ENCODE measurements around the gene MAGI3.

GRCh38 chr1:113534130-113534817 is 144.0 kb downstream of the MAGI3 start:
- TF ChIP-seq POLR2A (IDR thresholded peaks at IDR 0.05; ENCODE audit: extremely low read depth, insufficient read length), result no peak
- TF ChIP-seq CTCF (IDR thresholded peaks at IDR 0.05; ENCODE audit: low read depth, low read length), result no peak
- TF ChIP-seq MAX (IDR thresholded peaks at IDR 0.05; ENCODE audit: low read depth, low read length), result no peak
- no peak for TF ChIP-seq MYC (IDR thresholded peaks at IDR 0.05; ENCODE audit: low read depth, low read length)
